ENCODE measurements around the gene CCL16.

The CCL16 gene

DNA sequence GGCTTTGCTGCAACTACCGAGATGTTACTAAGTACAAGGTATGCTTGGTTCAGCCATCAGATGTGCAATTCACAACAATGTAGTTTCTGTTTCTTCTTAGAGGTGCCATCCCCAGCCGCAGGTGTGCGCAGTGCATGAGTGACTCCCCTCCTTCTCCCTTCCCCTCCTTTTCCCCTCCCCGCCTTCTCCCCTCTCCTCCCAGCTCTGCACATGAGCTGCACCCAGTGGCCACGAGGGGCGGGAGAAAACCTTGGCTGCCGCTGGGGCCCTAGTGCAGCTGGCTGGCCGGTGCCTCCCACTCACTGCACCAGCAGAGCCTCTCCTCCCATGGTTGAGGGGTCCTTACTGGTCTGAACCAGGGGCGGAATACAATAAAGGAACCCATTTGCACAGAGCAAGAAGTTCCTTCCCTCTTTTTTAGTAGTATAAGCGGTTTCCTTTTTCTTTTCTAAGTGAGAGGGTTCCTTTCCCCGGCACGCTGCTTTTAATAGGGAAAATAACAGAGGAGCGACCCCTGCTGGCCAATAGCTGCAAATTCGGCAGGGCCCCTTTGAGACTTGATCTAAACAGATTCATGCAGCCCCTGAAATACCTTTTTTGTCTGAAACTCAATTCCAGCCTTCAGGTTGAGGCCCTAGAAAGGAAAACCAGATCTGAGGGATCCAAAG lies 27.8 kb upstream of the CCL16 start:
- no peak for TF ChIP-seq EZH2phosphoT487 (IDR thresholded peaks at IDR 0.05; ENCODE audit: borderline replicate concordance)
- TF ChIP-seq, protein P1, sequence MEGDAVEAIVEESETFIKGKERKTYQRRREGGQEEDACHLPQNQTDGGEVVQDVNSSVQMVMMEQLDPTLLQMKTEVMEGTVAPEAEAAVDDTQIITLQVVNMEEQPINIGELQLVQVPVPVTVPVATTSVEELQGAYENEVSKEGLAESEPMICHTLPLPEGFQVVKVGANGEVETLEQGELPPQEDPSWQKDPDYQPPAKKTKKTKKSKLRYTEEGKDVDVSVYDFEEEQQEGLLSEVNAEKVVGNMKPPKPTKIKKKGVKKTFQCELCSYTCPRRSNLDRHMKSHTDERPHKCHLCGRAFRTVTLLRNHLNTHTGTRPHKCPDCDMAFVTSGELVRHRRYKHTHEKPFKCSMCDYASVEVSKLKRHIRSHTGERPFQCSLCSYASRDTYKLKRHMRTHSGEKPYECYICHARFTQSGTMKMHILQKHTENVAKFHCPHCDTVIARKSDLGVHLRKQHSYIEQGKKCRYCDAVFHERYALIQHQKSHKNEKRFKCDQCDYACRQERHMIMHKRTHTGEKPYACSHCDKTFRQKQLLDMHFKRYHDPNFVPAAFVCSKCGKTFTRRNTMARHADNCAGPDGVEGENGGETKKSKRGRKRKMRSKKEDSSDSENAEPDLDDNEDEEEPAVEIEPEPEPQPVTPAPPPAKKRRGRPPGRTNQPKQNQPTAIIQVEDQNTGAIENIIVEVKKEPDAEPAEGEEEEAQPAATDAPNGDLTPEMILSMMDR (conservative IDR thresholded peaks at IDR 0.05; ENCODE audit: low read length) = peak; percentile 46
- Histone ChIP-seq H3K36me3 (ENCODE audit: insufficient read depth, low read length) (no peaks in the 10 kb centered on the region), H3K9ac (ENCODE audit: low read depth, low read length, poor library complexity, severe bottlenecking) (no peak overlapping the region), H3K9me3 (ENCODE audit: insufficient read depth, low read depth, low read length) (no peaks in the 10 kb centered on the region), H4K20me1 (ENCODE audit: insufficient read depth, low read length, poor library complexity, severe bottlenecking) (no peaks in the 10 kb centered on the region), H3K79me2 (ENCODE audit: insufficient read depth, low read length) (no peaks in the 10 kb centered on the region), H3F3A (ENCODE audit: low read depth) (no peaks in the 10 kb centered on the region), H3K27me3 (ENCODE audit: insufficient read depth, low read length, poor library complexity, severe bottlenecking) (no peaks in the 10 kb centered on the region), H3K9me2 (replicated peaks; ENCODE audit: low read depth, low read length) (no peaks in the 10 kb centered on the region), H3K4me3 (ENCODE audit: low read length, poor library complexity, severe bottlenecking) (no peak overlapping the region), H3K4me2 (ENCODE audit: low read depth, low read length, poor library complexity, severe bottlenecking) (no peak overlapping the region), H3K4me1 (ENCODE audit: insufficient read depth, low read length, poor library complexity, severe bottlenecking) (peaks cover 9% of the 10 kb centered on the region), H2AFZ (ENCODE audit: low read length) (no peak overlapping the region)

- H3F3A ChIP-seq (ENCODE audit: low read depth) = no peaks in the 10 kb centered on the region
- no peaks in the 10 kb centered on the region for H3K9me3 ChIP-seq (ENCODE audit: insufficient read depth, low read depth, low read length)
- H3K4me2 ChIP-seq (ENCODE audit: low read depth, low read length, poor library complexity, severe bottlenecking) = peak overlapping the region; percentile 34
- no peaks in the 10 kb centered on the region for H3K79me2 ChIP-seq (ENCODE audit: insufficient read depth, low read length)
- H3K36me3 ChIP-seq (ENCODE audit: insufficient read depth, low read length) = no peaks in the 10 kb centered on the region
- peaks cover 9% of the 10 kb centered on the region for H3K4me1 ChIP-seq (ENCODE audit: insufficient read depth, low read length, poor library complexity, severe bottlenecking)
- H3K4me3 ChIP-seq (ENCODE audit: low read length, poor library complexity, severe bottlenecking) = no peak overlapping the region
- TF ChIP-seq EZH2phosphoT487 (IDR thresholded peaks at IDR 0.05; ENCODE audit: borderline replicate concordance) = no peak
- TF ChIP-seq, protein P1 (conservative IDR thresholded peaks at IDR 0.05; ENCODE audit: low read length) = no peak
- no peaks in the 10 kb centered on the region for H3K27me3 ChIP-seq (ENCODE audit: insufficient read depth, low read length, poor library complexity, severe bottlenecking)
- H4K20me1 ChIP-seq (ENCODE audit: insufficient read depth, low read length, poor library complexity, severe bottlenecking) = no peaks in the 10 kb centered on the region
- H3K9me2 ChIP-seq (replicated peaks; ENCODE audit: low read depth, low read length) = no peaks in the 10 kb centered on the region
- no peak overlapping the region for H3K9ac ChIP-seq (ENCODE audit: low read depth, low read length, poor library complexity, severe bottlenecking)
- H2AFZ ChIP-seq (ENCODE audit: low read length) = peak overlapping the region; percentile 84
Measured at GRCh38 chr17:36004594-36005108, 23.4 kb upstream of the CCL16 start.

GRCh38 chr17:36002631-36003030 lies 21.3 kb upstream of the CCL16 start:
- TF ChIP-seq EZH2phosphoT487 (IDR thresholded peaks at IDR 0.05; ENCODE audit: borderline replicate concordance) = no peak
- TF ChIP-seq, protein P1 (conservative IDR thresholded peaks at IDR 0.05; ENCODE audit: low read length) = no peak
- no peaks in the 10 kb centered on the region for H3K79me2 ChIP-seq (ENCODE audit: insufficient read depth, low read length)
- no peak overlapping the region for H3K4me3 ChIP-seq (ENCODE audit: low read length, poor library complexity, severe bottlenecking)
- H3K9ac ChIP-seq (ENCODE audit: low read depth, low read length, poor library complexity, severe bottlenecking) = no peak overlapping the region
- no peaks in the 10 kb centered on the region for H3K27me3 ChIP-seq (ENCODE audit: insufficient read depth, low read length, poor library complexity, severe bottlenecking)
- H3F3A ChIP-seq (ENCODE audit: low read depth) = no peaks in the 10 kb centered on the region
- H3K4me2 ChIP-seq (ENCODE audit: low read depth, low read length, poor library complexity, severe bottlenecking) = no peak overlapping the region
- no peak overlapping the region for H2AFZ ChIP-seq (ENCODE audit: low read length)
- H3K9me2 ChIP-seq (replicated peaks; ENCODE audit: low read depth, low read length) = no peaks in the 10 kb centered on the region
- H3K36me3 ChIP-seq (ENCODE audit: insufficient read depth, low read length) = no peaks in the 10 kb centered on the region
- peaks cover 9% of the 10 kb centered on the region for H3K4me1 ChIP-seq (ENCODE audit: insufficient read depth, low read length, poor library complexity, severe bottlenecking)
- H3K9me3 ChIP-seq (ENCODE audit: insufficient read depth, low read depth, low read length) = no peaks in the 10 kb centered on the region
- H4K20me1 ChIP-seq (ENCODE audit: insufficient read depth, low read length, poor library complexity, severe bottlenecking) = no peaks in the 10 kb centered on the region
